PC-3 (cell line): Measurements from ENCODE around the gene LILRB3. TPM values are rescaled to one million over a fixed set of nuclear protein-coding genes. Genes with fewer than 3 reads are reported as not detected.
"Not testable (repeated sequence)": the region's sequence is repeated elsewhere in the genome, so short reads cannot be mapped to it uniquely, and the experiment has no call there.

Experiments
- ATAC-seq: fragments of 200-7000 bp; cut with Tn5 transposase; 2 replicates; pipeline ENCODE4 v1.9.1; 2020; ENCODE audit warnings: mild to moderate bottlenecking, moderate library complexity
- BruUV-seq: library from RNA; stranded (reverse); fragments of 400-500 nt; replicated peaks from 2 replicates; lab custom pipeline; 2021; lab: Mats Ljungman, UMichigan
- CTCF ChIA-PET: fragments of 300-600 bp; sonication (Branson Sonifier 250); formaldehyde crosslinking; loops from one replicate; lab custom pipeline; 2022; ENCODE audit warnings: antibody characterized with exemption; lab: Charles Lee
- POLR2A ChIA-PET: fragments of 300-600 bp; sonication (Branson Sonifier 250); formaldehyde crosslinking; loops from one replicate; lab custom pipeline; 2022; ENCODE audit warnings: antibody characterized with exemption; ENCODE audit not compliant: unreplicated experiment; lab: Charles Lee
- DNase-seq: peaks from one replicate; pipeline ENCODE4 v3.0.0-alpha.2; 2015
- H2AFZ ChIP-seq: fragments of 300-600 bp; sonication (generic); 2 replicates; pipeline ENCODE4 v1.6.0; 2016; ENCODE audit warnings: antibody characterized with exemption, low read length
- H3F3A ChIP-seq: fragments of 300-600 bp; sonication (generic); one replicate; pipeline ENCODE4 v1.6.0; 2017; ENCODE audit warnings: antibody characterized with exemption, low read length, control low read depth, mild to moderate bottlenecking; ENCODE audit not compliant: unreplicated experiment
- H3K27ac ChIP-seq: fragments of 300-600 bp; sonication (generic); 2 replicates; pipeline ENCODE4 v1.5.1; 2016; ENCODE audit warnings: mild to moderate bottlenecking, low read length
- H3K27me3 ChIP-seq: fragments of 300-600 bp; sonication (generic); 2 replicates; pipeline ENCODE4 v1.6.1; 2016; ENCODE audit warnings: low read length, mixed read lengths
- H3K36me3 ChIP-seq: fragments of 300-600 bp; sonication (generic); 2 replicates; pipeline ENCODE4 v1.6.1; 2016; ENCODE audit warnings: low read depth, mixed run types, low read length, mixed read lengths
- H3K4me1 ChIP-seq: fragments of 300-600 bp; sonication (generic); 2 replicates; pipeline ENCODE4 v1.5.1; 2016; ENCODE audit warnings: low read length; ENCODE audit not compliant: insufficient read depth
- H3K4me2 ChIP-seq: fragments of 300-600 bp; sonication (generic); 2 replicates; pipeline ENCODE4 v1.6.0; 2016; ENCODE audit warnings: low read length
- H3K4me3 ChIP-seq: fragments of 300-600 bp; sonication (generic); 2 replicates; pipeline ENCODE4 v1.5.1; 2016; ENCODE audit warnings: mild to moderate bottlenecking, low read length, mixed read lengths
- H3K79me2 ChIP-seq: fragments of 300-600 bp; sonication (generic); 2 replicates; pipeline ENCODE4 v1.6.1; 2017; ENCODE audit warnings: low read length, mixed read lengths
- H3K9ac ChIP-seq: fragments of 300-600 bp; sonication (generic); 2 replicates; pipeline ENCODE4 v1.6.0; 2016; ENCODE audit warnings: mild to moderate bottlenecking, low read length
- H3K9me2 ChIP-seq: fragments of 300-600 bp; sonication (generic); replicated peaks from 2 replicates; pipeline ENCODE4 v1.6.1; 2016; ENCODE audit warnings: mixed run types, low read length, mixed read lengths
- H3K9me3 ChIP-seq: fragments of 300-600 bp; sonication (generic); 2 replicates; pipeline ENCODE4 v1.6.1; 2016; ENCODE audit warnings: low read length, mixed read lengths
- H4K20me1 ChIP-seq: fragments of 300-600 bp; sonication (generic); 2 replicates; pipeline ENCODE4 v1.6.1; 2016; ENCODE audit warnings: low read length, mixed read lengths
- intact Hi-C: fragments of 100-400 bp; cut with micrococcal nuclease; formaldehyde crosslinking; loops from 2 replicates; pipeline ENCODE4 v1.9.0; 2023
- total RNA-seq: library from RNA; depleted of rRNA; stranded (reverse); fragments of >200 nt; gene quantifications from 2 replicates; pipeline ENCODE4 v1.2.3, GENCODE V29; 2014

Gene LILRB3
- total RNA-seq, 1 experiment from 2014 or later, result not detected

DNA sequence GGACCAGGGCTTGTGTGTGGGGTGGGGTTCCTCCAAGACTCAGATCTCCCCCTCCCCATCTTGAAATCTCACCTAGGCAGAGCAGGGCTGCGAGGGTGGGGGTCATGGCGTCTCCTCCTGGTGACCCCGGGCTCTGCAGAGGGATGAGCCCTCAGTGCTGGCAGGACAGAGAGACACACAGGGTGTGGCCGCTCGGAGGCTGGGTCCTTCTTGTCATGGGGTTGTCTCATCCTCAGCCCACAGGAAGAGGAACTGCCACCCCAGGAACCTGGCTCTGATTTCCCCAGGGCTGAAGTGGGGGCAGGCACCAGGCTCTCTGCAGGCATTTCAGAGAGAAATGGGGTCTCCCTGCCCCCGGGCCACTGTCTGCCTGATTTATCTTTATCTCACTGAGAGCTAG, 19.8 kb upstream of the LILRB3 start, which contains the start of gene LILRA6:
Gene LILRA6 (minus strand): TSS at position 145 of the 400 bp plus-strand sequence.
- DNase-seq, H3K9ac ChIP-seq, H3K79me2 ChIP-seq, H4K20me1 ChIP-seq, POLR2A ChIA-PET, CTCF ChIA-PET, H3K4me3 ChIP-seq, H3K4me2 ChIP-seq, BruUV-seq, H3K27me3 ChIP-seq, H3K36me3 ChIP-seq, H3K9me2 ChIP-seq, intact Hi-C loops, H3K27ac ChIP-seq, H3F3A ChIP-seq, ATAC-seq, H3K9me3 ChIP-seq, H3K4me1 ChIP-seq, H2AFZ ChIP-seq: not testable (repeated sequence)

DNA sequence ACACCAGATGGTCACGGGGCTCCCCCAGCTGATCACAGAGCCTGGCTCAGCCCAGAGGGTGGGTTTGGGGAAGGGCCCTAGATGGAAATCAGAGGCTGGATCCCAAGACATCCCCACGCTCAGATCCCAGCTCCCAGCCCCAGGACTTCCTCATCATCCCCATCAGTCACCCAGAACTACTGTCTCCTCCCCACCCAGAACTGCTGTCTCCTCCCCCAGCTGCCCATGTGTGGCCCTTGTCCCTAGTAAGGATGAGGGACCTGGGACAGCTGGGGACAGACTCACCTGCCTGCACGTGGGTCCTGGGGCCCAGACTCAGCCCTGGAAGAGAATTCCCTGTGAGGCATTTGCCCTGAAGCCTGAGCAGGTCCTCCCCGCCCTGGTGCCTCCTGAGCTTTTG, 19.4 kb upstream of the LILRB3 start:
- H3K27me3 ChIP-seq, CTCF ChIA-PET, H3K27ac ChIP-seq, H3K4me3 ChIP-seq, DNase-seq, H3K4me2 ChIP-seq, POLR2A ChIA-PET, H3K9me3 ChIP-seq, ATAC-seq, H3K9ac ChIP-seq, H3K79me2 ChIP-seq, BruUV-seq, intact Hi-C loops, H3K9me2 ChIP-seq, H4K20me1 ChIP-seq, H3F3A ChIP-seq, H2AFZ ChIP-seq, H3K4me1 ChIP-seq, H3K36me3 ChIP-seq: not testable (repeated sequence)

DNA sequence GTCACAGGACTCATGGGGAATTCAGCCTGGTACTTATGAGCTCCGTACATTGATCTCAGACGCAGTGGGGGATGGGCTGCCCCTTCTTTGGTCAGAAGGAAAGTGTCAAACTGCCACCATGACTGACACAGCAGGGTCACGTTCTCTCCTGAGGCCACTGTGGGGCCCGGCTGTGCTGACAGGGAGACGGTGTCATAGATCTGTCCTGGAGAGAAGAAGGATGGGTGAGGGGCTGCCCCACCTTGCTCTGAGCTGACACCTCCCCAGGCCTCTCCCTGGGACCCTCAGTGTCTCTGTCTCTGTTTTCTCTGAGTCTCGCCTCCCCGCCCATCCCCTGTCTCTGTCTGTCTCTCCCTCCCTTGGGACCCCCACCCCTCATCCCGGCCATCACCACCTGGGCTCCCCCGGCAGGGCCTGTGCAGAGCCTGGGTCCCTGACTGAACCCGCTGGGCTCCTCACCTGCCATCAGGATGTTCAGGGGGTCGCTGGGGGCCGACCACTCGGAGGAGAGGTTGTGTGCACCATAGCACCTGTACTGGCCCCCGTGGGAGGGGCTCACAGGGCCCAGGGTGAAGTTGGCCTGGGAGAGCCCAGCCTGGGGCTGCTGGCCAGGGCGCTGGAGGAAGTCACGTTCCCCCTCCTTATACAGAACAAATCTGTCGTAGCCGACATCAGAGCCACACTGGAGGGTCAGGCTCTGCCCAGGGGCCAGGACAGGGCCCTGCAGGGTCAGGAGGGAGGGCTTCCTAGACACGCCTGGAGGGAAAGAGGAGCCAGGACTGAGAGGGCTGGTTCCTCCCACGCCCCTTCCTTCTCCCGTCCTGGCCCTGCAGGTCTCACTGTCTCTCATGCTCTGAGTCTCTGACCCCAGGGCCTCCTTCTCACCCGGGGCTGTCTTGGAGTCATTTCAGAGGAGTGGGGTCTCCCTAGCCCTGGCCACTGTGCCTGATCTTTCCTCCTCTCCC, 17.8 kb upstream of the LILRB3 start:
- H2AFZ ChIP-seq, H3K9me2 ChIP-seq, H3K9ac ChIP-seq, H3K79me2 ChIP-seq, POLR2A ChIA-PET, BruUV-seq, H3K9me3 ChIP-seq, H3K4me3 ChIP-seq, H3K4me2 ChIP-seq, intact Hi-C loops, H3K36me3 ChIP-seq, CTCF ChIA-PET, H3F3A ChIP-seq, H3K27ac ChIP-seq, ATAC-seq, H3K4me1 ChIP-seq, H4K20me1 ChIP-seq, DNase-seq: not testable (repeated sequence)
- H3K27me3 ChIP-seq, result peaks cover 16% of the 10 kb centered on the region; the same call in 1 of the 2 replicates

DNA sequence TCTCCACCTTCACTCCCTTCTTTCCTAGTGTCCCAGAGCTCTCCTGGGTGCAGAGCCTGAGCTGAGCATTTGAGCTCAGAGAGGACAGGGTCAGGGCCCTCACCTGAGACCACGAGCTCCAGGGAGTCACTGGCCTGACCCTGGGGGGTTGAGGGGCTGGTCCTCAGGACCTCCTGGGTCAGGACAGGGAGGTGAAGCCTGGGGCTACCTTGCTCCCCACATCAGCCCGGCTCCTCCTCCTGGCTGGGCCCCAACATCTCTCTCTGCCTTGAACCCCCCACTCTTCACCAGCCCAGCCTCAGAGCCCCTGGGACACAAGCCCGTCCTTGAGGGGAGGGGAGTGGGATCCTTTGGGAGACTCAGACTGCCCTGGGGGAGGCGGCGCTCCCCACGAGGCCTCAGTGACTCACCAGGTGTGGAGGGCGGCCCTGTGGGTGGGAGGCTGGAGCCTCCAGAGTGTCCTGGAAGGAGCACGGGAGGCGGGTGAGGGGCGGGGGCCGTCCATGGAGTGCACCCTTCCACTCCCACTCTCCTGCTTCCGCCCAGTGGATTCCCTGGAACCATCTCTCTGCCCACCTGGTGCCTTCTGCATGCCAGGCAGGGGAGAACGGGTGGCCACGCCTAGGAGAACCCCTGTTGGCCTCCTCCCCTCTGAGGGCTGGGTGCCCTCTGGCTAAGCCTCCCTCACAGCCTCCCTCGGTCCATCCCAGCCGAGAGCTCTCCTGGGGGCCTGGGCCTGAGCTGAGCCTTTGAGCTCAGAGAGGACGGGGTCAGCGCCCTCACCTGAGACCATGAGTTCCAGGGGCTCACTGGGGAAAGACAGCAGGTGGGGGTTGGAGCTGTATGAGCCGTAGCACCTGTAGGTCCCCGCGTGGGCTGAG, 16.9 kb upstream of the LILRB3 start:
- H4K20me1 ChIP-seq, H3K27ac ChIP-seq, H2AFZ ChIP-seq, DNase-seq, POLR2A ChIA-PET, H3K9ac ChIP-seq, CTCF ChIA-PET, H3K4me1 ChIP-seq, H3K9me3 ChIP-seq, H3K79me2 ChIP-seq, H3K9me2 ChIP-seq, BruUV-seq, H3K36me3 ChIP-seq, H3F3A ChIP-seq, H3K4me3 ChIP-seq, H3K4me2 ChIP-seq: not testable (repeated sequence)
- H3K27me3 ChIP-seq, result peaks cover 16% of the 10 kb centered on the region; the same call in 1 of the 2 replicates
- ATAC-seq, result peak; percentile 26; the same call in 1 of the 2 replicates
- intact Hi-C loops, result loop anchor here (10.0 kb wide), 1 partner anchor 435 kb away; no protein-coding TSS in a partner anchor
